T-helper 2 cell treated with Interferon-gamma antibody and Interleukin-4, amounts not matched to agents 5 μg/mL and 100 μg/mL, for 36 hours (primary cell): ENCODE data around the gene FXYD4.
A peak's percentile ranks its signal among the peaks of the same experiment; 100 is the strongest.

Source experiments
- DNase-seq: peaks from one replicate; pipeline ENCODE4 v3.0.0; 2021; ENCODE audit warnings: low spot score
- H3K27ac Mint-ChIP-seq: one replicate; pipeline ENCODE4 v1.8.0; 2021; ENCODE audit warnings: mild to moderate bottlenecking, mixed read lengths
- H3K27me3 Mint-ChIP-seq: one replicate; pipeline ENCODE4 v1.8.0; 2021; ENCODE audit warnings: low read depth, mixed read lengths
- H3K36me3 Mint-ChIP-seq: one replicate; pipeline ENCODE4 v1.8.0; 2021; ENCODE audit warnings: low read depth, mixed read lengths
- H3K4me1 Mint-ChIP-seq: one replicate; pipeline ENCODE4 v1.8.0; 2021; ENCODE audit warnings: low read depth, mixed read lengths
- H3K4me3 Mint-ChIP-seq: one replicate; pipeline ENCODE4 v1.8.0; 2022; ENCODE audit warnings: mild to moderate bottlenecking, moderate library complexity, mixed read lengths
- H3K9me3 Mint-ChIP-seq: one replicate; pipeline ENCODE4 v1.8.0; 2021; ENCODE audit warnings: mixed read lengths

The FXYD4 gene

GRCh38 chr10:43374194-43374593 is 2.8 kb downstream of the FXYD4 start:
- peaks cover 3% of the 10 kb centered on the region for H3K4me1 Mint-ChIP-seq
- no peaks in the 10 kb centered on the region for H3K9me3 Mint-ChIP-seq
- H3K27me3 Mint-ChIP-seq: no peaks in the 10 kb centered on the region
- no peak overlapping the region for H3K4me3 Mint-ChIP-seq
- H3K36me3 Mint-ChIP-seq: no peaks in the 10 kb centered on the region
- no peak overlapping the region for H3K27ac Mint-ChIP-seq
- no peak for DNase-seq

GRCh38 chr10:43375401-43376020 is 4.1 kb downstream of the FXYD4 start:
- no peaks in the 10 kb centered on the region for H3K36me3 Mint-ChIP-seq
- peaks cover 3% of the 10 kb centered on the region for H3K4me1 Mint-ChIP-seq
- no peak overlapping the region for H3K4me3 Mint-ChIP-seq
- no peak for DNase-seq
- H3K27ac Mint-ChIP-seq: no peak overlapping the region
- H3K9me3 Mint-ChIP-seq: no peaks in the 10 kb centered on the region
- no peaks in the 10 kb centered on the region for H3K27me3 Mint-ChIP-seq

GRCh38 chr10:43376046-43376635 is 4.7 kb downstream of the FXYD4 start:
- H3K4me3 Mint-ChIP-seq: no peak overlapping the region
- no peaks in the 10 kb centered on the region for H3K36me3 Mint-ChIP-seq
- no peaks in the 10 kb centered on the region for H3K9me3 Mint-ChIP-seq
- no peak overlapping the region for H3K27ac Mint-ChIP-seq
- peaks cover 3% of the 10 kb centered on the region for H3K4me1 Mint-ChIP-seq
- DNase-seq: no peak
- H3K27me3 Mint-ChIP-seq: no peaks in the 10 kb centered on the region

GRCh38 chr10:43376828-43377423 is 5.5 kb downstream of the FXYD4 start:
- Mint-ChIP-seq H3K4me3 (no peak overlapping the region), H3K4me1 (peaks cover 3% of the 10 kb centered on the region), H3K36me3 (no peaks in the 10 kb centered on the region), H3K9me3 (no peaks in the 10 kb centered on the region), H3K27ac (no peak overlapping the region), H3K27me3 (no peaks in the 10 kb centered on the region)
- DNase-seq: no peak

GRCh38 chr10:43377424-43377883 is 6.0 kb downstream of the FXYD4 start:
- H3K4me1 Mint-ChIP-seq: peaks cover 3% of the 10 kb centered on the region

GRCh38 chr10:43380610-43381222 is 9.3 kb downstream of the FXYD4 start:
- peaks cover 9% of the 10 kb centered on the region for H3K36me3 Mint-ChIP-seq
- no peaks in the 10 kb centered on the region for H3K9me3 Mint-ChIP-seq
- H3K27me3 Mint-ChIP-seq: no peaks in the 10 kb centered on the region
- no peak overlapping the region for H3K27ac Mint-ChIP-seq
- H3K4me3 Mint-ChIP-seq: no peak overlapping the region
- no peak for DNase-seq
- H3K4me1 Mint-ChIP-seq: peaks cover 5% of the 10 kb centered on the region

More at GRCh38 chr10:43377424-43377883, 6.0 kb downstream of the FXYD4 start:
- no peaks in the 10 kb centered on the region for H3K9me3 Mint-ChIP-seq
- no peak overlapping the region for H3K4me3 Mint-ChIP-seq
- no peaks in the 10 kb centered on the region for H3K36me3 Mint-ChIP-seq
- no peak for DNase-seq
- H3K27ac Mint-ChIP-seq: no peak overlapping the region
- H3K27me3 Mint-ChIP-seq: no peaks in the 10 kb centered on the region

- Mint-ChIP-seq H3K27me3 (no peaks in the 10 kb centered on the region), H3K27ac (no peak overlapping the region), H3K36me3 (peaks cover 34% of the 10 kb centered on the region), H3K4me1 (peaks cover 19% of the 10 kb centered on the region), H3K4me3 (no peak overlapping the region), H3K9me3 (no peaks in the 10 kb centered on the region)
- no peak for DNase-seq
Measured at GRCh38 chr10:43383204-43383971, 12.0 kb downstream of the FXYD4 start.

GRCh38 chr10:43384252-43385221 is 13.1 kb downstream of the FXYD4 start:
- Mint-ChIP-seq H3K36me3 (peaks cover 44% of the 10 kb centered on the region), H3K9me3 (no peaks in the 10 kb centered on the region), H3K4me1 (peaks cover 27% of the 10 kb centered on the region), H3K4me3 (no peak overlapping the region), H3K27me3 (no peaks in the 10 kb centered on the region), H3K27ac (no peak overlapping the region)
- no peak for DNase-seq

GRCh38 chr10:43385412-43386004 is 14.1 kb downstream of the FXYD4 start:
- Mint-ChIP-seq H3K4me3 (no peak overlapping the region), H3K27ac (no peak overlapping the region), H3K4me1 (peaks cover 33% of the 10 kb centered on the region), H3K36me3 (peaks cover 54% of the 10 kb centered on the region), H3K9me3 (no peaks in the 10 kb centered on the region), H3K27me3 (no peaks in the 10 kb centered on the region)
- no peak for DNase-seq

- Mint-ChIP-seq H3K4me1 (peaks cover 38% of the 10 kb centered on the region), H3K4me3 (no peak overlapping the region), H3K27ac (no peak overlapping the region), H3K27me3 (no peaks in the 10 kb centered on the region), H3K36me3 (peaks cover 64% of the 10 kb centered on the region), H3K9me3 (no peaks in the 10 kb centered on the region)
- DNase-seq: no peak
Measured at GRCh38 chr10:43386549-43386948, 15.1 kb downstream of the FXYD4 start.

GRCh38 chr10:43386981-43387677 is 15.7 kb downstream of the FXYD4 start:
- Mint-ChIP-seq H3K4me1 (peaks cover 41% of the 10 kb centered on the region), H3K27ac (peak overlapping the region; percentile 38)
- DNase-seq: no peak

GRCh38 chr10:43387678-43388032 is 16.2 kb downstream of the FXYD4 start:
- no peak for DNase-seq
- H3K4me1 Mint-ChIP-seq: peaks cover 45% of the 10 kb centered on the region
- H3K27me3 Mint-ChIP-seq: no peaks in the 10 kb centered on the region
- H3K27ac Mint-ChIP-seq: peak overlapping the region; percentile 38
- H3K4me3 Mint-ChIP-seq: no peak overlapping the region
- no peaks in the 10 kb centered on the region for H3K9me3 Mint-ChIP-seq
- H3K36me3 Mint-ChIP-seq: peaks cover 73% of the 10 kb centered on the region

More at GRCh38 chr10:43386981-43387677, 15.7 kb downstream of the FXYD4 start:
- Mint-ChIP-seq H3K4me3 (no peak overlapping the region), H3K9me3 (no peaks in the 10 kb centered on the region), H3K36me3 (peaks cover 68% of the 10 kb centered on the region), H3K27me3 (no peaks in the 10 kb centered on the region)
